ENCODE measurements around the gene CRACR2B.

The CRACR2B gene

GRCh38 chr11:787084-787675 lies 40.5 kb upstream of the CRACR2B start:
- no peak for TF ChIP-seq CTCF (IDR thresholded peaks at IDR 0.05; ENCODE audit: low read length, missing control alignments)
- H3K4me3 ChIP-seq (replicated peaks; ENCODE audit: low read depth, low read length), result no peak overlapping the region
- DNase-seq (ENCODE audit: low read depth), result no peak

- DNase-seq (ENCODE audit: low read depth), result no peak
- H3K4me3 ChIP-seq (replicated peaks; ENCODE audit: low read depth, low read length), result no peak overlapping the region
- TF ChIP-seq CTCF (IDR thresholded peaks at IDR 0.05; ENCODE audit: low read length, missing control alignments), result no peak
These were observed 39.6 kb upstream of the CRACR2B start for GRCh38 chr11:788009-788640.

GRCh38 chr11:788953-789940 lies 38.5 kb upstream of the CRACR2B start:
- no peak for DNase-seq (ENCODE audit: low read depth)
- H3K4me3 ChIP-seq (replicated peaks; ENCODE audit: low read depth, low read length), result no peak overlapping the region

GRCh38 chr11:789943-790342 lies 37.8 kb upstream of the CRACR2B start, which contains the start of gene CEND1:
TSS of gene CEND1 (minus strand) at chr11:790090. CDS start at chr11:788576, 1,514 bp downstream.
- no peak for TF ChIP-seq CTCF (IDR thresholded peaks at IDR 0.05; ENCODE audit: low read length, missing control alignments)
- DNase-seq (ENCODE audit: low read depth), result peak; percentile 49
- no peak within 1 kb of the TSS for H3K4me3 ChIP-seq (replicated peaks; ENCODE audit: low read depth, low read length)

More at GRCh38 chr11:788953-789940, 38.5 kb upstream of the CRACR2B start:
- TF ChIP-seq CTCF (IDR thresholded peaks at IDR 0.05; ENCODE audit: low read length, missing control alignments), result no peak

- H3K4me3 ChIP-seq (replicated peaks; ENCODE audit: low read depth, low read length), result no peak overlapping the region
- TF ChIP-seq CTCF (IDR thresholded peaks at IDR 0.05; ENCODE audit: low read length, missing control alignments), result no peak
- no peak for DNase-seq (ENCODE audit: low read depth)
These were observed 36.8 kb upstream of the CRACR2B start for GRCh38 chr11:790721-791564.

Measured in fibroblast of pulmonary artery (primary cell).